IPS-18c (cell line): ENCODE data around the gene RHAG.
"Not testable (repeated sequence)": the region's sequence is repeated elsewhere in the genome, so short reads cannot be mapped to it uniquely, and the experiment has no call there.

Source experiments
- H3K4me3 ChIP-seq: 2 replicates; pipeline ENCODE4 v1.7.0; 2013; ENCODE audit warnings: low read depth, mild to moderate bottlenecking, low read length, moderate library complexity; ENCODE audit not compliant: insufficient read depth
- H3K9me3 ChIP-seq: one replicate; pipeline ENCODE4 v1.6.1; 2013; ENCODE audit warnings: mild to moderate bottlenecking, low read length, moderate library complexity; ENCODE audit not compliant: control insufficient read depth, insufficient read depth

The RHAG gene

GRCh38 chr6:49636713-49637349 lies at the start of gene RHAG:
Gene RHAG (minus strand): TSS chr6:49636839. CDS start chr6:49636812, 27 bp downstream.
- H3K9me3 ChIP-seq: no peaks in the 10 kb centered on the region
- H3K4me3 ChIP-seq: no peak within 1 kb of the TSS

DNA sequence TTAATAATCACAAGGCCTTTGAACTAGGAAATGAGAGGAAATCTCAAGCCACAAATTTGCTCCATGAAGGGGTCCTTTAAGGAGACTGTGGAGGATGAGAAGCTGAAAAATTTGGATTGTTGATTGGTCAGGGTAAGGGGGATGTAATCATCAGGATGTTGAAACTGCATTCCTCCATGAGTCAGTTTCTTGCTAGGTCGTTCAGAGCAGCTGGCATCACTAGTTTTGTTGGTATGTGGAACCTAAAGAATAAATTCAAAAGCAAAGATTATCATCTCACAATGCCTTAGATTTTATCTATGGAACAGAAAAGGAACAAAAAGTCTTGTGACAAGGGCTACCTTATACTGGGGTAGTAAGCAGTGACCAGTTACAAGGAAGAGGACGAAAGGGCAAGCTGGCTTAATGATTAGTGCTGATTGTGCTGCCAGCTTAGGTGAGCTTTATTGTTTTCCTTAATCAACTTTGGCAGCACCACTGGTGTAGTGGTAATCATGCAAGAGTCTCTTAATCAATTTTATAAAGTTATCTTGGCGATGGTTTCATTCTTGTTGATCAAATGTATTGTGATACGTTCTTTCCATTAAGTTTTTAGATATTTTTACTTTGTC lies 40.1 kb upstream of the RHAG start:
- Histone ChIP-seq H3K9me3 (no peaks in the 10 kb centered on the region), H3K4me3 (no peak overlapping the region)

- no peaks in the 10 kb centered on the region for H3K9me3 ChIP-seq
- H3K4me3 ChIP-seq: no peak overlapping the region
These were observed 39.2 kb upstream of the RHAG start for GRCh38 chr6:49675816-49676215.

DNA sequence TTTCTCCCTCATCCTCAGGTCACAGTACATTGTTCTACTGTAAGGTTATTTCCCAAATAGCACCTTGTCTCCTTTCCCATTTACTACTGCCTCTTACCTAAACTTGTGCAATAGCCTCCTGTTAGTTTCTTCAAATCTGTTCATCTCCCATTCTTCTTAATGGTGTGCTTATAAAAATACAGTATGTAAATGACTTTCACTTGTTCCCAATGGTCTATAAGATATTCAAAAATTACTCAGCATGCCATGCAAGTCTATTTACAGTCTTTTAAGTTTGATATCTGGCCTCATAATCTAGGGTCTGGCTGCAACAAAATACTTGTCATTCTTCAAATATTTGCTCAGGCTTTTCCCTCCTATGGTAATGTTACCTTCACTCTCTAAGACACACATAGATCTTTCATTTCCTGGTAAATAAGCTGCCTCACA lies 31.5 kb upstream of the RHAG start:
- Histone ChIP-seq H3K4me3 (no peak overlapping the region), H3K9me3 (no peaks in the 10 kb centered on the region)

DNA sequence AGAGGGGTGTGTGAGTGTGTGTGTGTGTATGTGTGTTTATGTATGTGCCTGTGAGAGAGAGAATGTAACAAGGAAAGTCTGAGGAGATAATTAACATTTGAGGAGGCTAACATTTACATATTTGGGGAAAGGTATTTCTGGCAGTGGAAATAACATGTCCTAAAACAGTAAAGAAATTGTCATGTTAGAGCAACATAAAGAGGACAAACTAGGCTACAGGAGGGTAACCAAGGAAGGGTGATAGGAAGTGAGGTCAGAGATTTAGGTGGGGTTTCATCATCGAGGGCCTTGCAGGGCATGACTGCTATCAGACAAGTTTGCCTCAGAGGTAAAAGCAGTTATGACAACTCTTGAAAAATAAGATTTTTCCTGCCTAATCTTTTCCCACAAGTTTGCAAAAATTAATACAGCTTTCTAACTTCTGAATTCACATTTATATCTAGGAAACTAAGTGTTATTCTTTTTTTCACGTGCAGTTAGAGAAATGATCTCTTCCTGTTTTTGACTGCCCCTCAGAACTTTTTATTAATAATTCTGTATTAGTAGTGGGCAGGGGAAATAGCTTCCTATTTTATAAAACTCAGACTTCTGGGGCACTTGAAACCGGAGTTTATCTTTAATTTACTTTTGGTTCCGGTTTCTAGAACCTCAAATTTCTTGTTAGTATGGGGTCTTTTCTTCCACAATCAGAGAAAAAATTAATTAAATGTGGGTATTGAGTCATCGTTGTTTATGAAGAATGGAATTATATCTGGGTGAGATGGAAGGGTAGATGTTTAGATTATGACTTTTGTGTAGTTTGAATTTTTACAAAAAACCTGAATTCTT lies 30.5 kb upstream of the RHAG start:
- Histone ChIP-seq H3K9me3 (no peaks in the 10 kb centered on the region), H3K4me3 (no peak overlapping the region)

- Histone ChIP-seq H3K4me3 (no peak overlapping the region), H3K9me3 (no peaks in the 10 kb centered on the region)
These were observed 29.8 kb upstream of the RHAG start for GRCh38 chr6:49666480-49666879.

DNA sequence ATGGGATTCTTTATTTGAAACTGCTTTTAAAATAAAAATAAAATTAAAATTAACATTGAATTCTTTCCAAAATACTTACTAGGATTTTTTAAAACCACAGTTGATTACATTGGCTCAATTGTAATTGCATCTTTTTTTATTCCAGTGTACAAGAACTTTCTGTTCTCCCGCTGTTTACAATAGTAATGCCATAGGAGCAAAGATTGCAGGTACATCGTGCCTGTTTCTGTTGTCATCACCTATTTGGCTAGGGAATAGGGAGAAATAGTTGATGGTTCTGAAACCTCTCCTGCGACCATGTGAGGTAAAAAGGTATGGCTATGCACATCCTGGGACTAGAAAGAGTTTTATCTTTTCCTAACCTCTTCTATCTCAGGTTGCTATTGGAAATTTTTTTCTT lies 28.2 kb upstream of the RHAG start:
- Histone ChIP-seq H3K9me3 (no peaks in the 10 kb centered on the region), H3K4me3 (no peak overlapping the region)

DNA sequence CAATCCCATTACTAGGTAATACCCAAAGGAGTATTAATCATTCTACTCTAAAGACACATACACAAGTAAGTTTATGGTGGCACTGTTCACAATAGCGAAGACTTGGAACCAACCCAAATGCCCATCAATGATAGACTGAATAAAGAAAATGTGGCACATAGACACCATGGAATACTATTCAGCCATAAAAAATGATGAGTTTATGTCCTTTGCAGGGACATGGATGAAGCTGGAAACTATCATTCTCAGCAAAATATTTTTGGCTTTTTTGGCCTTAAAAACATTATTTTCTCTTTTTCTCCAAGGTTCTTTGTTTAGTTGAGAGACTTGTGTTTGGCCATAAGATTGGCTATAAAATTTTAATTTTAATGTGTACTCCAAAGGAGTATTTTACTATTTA lies 27.4 kb upstream of the RHAG start:
- not testable (repeated sequence) for H3K9me3 ChIP-seq, H3K4me3 ChIP-seq

DNA sequence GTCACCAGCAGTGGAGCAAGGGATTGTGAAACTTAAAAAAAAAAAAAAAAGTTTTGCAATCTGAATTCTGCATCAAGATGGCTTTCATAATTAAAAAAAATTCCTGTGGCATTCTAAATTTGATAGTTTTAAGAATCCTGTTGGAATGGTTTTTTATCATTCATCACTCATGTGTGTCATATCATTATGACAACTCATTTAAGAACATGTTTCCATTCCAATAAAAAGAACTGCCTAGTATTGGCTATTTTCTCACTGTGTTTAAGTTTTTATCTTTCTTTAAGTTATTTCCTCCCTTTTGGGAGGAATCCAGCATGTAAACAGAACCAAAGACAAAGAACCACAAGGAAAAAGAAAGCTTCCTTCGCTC lies 26.2 kb upstream of the RHAG start:
- Histone ChIP-seq H3K9me3 (no peaks in the 10 kb centered on the region), H3K4me3 (no peak overlapping the region)

DNA sequence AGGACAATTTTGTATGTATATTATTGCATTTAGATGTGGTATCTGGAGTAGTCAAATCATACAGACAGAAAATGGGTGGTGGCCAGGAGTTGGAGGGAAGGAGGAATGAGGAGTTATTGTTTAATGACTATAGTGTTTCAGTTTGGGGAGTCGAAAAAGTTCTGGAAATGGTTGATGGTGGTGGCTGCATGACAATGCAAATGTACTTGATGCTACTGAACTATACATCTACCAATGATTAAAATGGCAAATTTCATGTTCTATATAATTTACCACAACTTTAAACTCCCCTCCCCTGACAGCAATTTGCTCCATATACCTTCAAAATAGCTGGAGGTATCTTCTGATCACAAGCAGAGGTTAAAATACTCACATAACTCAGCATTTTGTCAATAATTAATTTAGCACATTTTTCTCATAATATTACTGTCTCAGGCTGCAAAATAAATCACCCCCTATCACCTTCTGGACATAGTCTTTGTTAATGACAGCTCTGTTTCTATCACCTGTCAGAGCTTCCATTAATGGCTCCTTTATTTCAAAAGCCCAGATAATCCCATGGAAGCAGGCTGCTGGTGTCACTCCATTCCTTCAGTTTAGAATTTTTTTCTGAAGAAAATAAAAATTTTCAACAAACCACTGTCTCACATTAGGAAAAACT lies 25.7 kb upstream of the RHAG start:
- no peak overlapping the region for H3K4me3 ChIP-seq

DNA sequence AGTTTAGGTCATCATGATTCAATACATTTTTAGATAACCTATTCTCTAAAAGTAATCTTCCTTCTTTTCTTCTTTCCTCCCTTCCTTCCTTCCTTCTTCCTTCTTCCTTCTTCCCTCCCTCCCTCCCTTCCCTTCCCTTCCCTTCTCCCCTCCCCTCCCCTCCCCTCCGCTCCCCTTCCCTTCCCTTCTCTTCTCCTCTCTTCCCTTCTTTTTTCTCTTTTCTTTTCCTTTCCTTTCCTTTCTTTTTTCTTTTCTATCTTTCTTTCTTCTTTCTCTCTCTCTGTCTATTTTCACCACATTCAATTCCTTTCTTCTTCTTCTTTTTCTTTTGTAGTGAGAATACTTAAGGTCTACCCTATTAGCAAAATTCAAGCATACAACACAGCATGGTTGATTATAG lies 17.3 kb upstream of the RHAG start:
- no peak overlapping the region for H3K4me3 ChIP-seq
- no peaks in the 10 kb centered on the region for H3K9me3 ChIP-seq

More for the DNA sequence above, 25.7 kb upstream of the RHAG start:
- H3K9me3 ChIP-seq: no peaks in the 10 kb centered on the region

- Histone ChIP-seq H3K4me3 (no peak overlapping the region), H3K9me3 (no peaks in the 10 kb centered on the region)
These were observed 16.8 kb upstream of the RHAG start for GRCh38 chr6:49653438-49653837.

DNA sequence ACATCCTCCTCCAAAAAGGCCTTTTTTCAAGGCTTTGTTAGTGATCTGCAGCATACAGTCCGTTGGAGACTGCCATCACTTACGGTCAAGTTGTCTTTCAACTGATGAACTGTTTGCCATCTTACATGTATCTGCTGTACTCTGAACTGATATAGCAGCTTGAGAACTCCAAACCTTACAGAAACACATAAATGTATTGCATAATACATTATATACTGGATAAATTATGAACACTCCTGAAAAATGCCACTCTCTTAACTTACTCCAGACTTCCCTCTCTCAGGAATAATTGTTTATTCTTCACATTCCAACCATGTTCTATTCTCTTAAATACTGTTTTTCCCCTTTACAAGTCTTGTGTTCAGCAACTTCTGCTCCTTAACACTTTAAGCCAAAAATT lies 14.6 kb upstream of the RHAG start:
- no peaks in the 10 kb centered on the region for H3K9me3 ChIP-seq
- H3K4me3 ChIP-seq: no peak overlapping the region

GRCh38 chr6:49649988-49650387 lies 13.3 kb upstream of the RHAG start:
- H3K9me3 ChIP-seq: no peaks in the 10 kb centered on the region
- H3K4me3 ChIP-seq: no peak overlapping the region

GRCh38 chr6:49648036-49648435 lies 11.4 kb upstream of the RHAG start:
- Histone ChIP-seq H3K9me3 (no peaks in the 10 kb centered on the region), H3K4me3 (no peak overlapping the region)

GRCh38 chr6:49647476-49647875 lies 10.8 kb upstream of the RHAG start:
- no peaks in the 10 kb centered on the region for H3K9me3 ChIP-seq
- no peak overlapping the region for H3K4me3 ChIP-seq

- Histone ChIP-seq H3K9me3 (no peaks in the 10 kb centered on the region), H3K4me3 (no peak overlapping the region)
These were observed 10.3 kb upstream of the RHAG start for GRCh38 chr6:49646942-49647341.
